ENCODE measurements around the gene P2RX4. TPM values are rescaled to one million over a fixed set of nuclear protein-coding genes. Genes with fewer than 3 reads are reported as not detected.
"Not testable (repeated sequence)": the region's sequence is repeated elsewhere in the genome, so short reads cannot be mapped to it uniquely, and the experiment has no call there.

P2RX4 gene
- total and polyA plus RNA-seq, 9 of the 15 experiments (the other 6 are each of a cell fraction or from before 2014, with no cell fraction given) = 6.6 to 21.5 (median 11.7) TPM

DNA sequence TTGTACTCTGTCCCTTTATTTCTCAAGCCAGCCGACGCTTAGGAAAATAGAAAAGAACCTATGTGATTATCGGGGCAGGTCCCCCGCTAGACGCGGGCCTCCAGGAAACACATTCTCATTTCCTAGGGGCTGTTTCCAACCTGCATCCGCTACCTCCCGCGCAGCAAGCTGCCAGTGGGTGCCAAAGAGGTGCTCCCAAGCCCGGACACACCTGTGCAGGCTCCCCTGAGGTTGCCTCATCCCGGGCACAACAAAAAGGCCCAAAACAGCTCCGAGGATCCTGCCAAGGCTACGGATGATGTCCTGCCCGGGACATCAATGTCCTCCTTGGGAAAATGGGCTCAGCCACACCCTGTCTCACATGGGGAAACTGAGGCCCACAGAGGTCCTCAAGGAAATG lies 71.2 kb downstream of the P2RX4 start:
- in situ Hi-C loops (cut with MboI); POLR2A ChIA-PET; H3K27me3 ChIP-seq (ENCODE audit: control insufficient read depth in 2 of 2, insufficient read depth in 2 of 2, low read length in 2 of 2); H3K4me2 ChIP-seq (ENCODE audit: insufficient read depth, low read length); FAIRE-seq; DNase-seq (ENCODE audit: extremely low read depth in 1 of 4, low spot score in 3 of 4); H2AFZ ChIP-seq (ENCODE audit: low read depth, low read length); H3K4me3 ChIP-seq; H3K9ac ChIP-seq (ENCODE audit: insufficient read depth in 1 of 2, low read depth in 2 of 2, low read length in 2 of 2); H3K9me1 ChIP-seq (ENCODE audit: control insufficient read depth, insufficient read depth, low read length); ATAC-seq; H3K9me3 ChIP-seq (replicated peaks; ENCODE audit: control insufficient read depth, insufficient read depth, low read depth, low read length); H3K36me3 ChIP-seq (ENCODE audit: control insufficient read depth, insufficient read depth, low read length); intact Hi-C loops (cut with micrococcal nuclease); H3K27ac ChIP-seq (ENCODE audit: extremely low read depth, low read depth, low read length); CTCF ChIA-PET (ENCODE audit: low intra/inter-chr PET ratio); BruUV-seq (replicated peaks): not testable (repeated sequence)
- Histone ChIP-seq H3K79me2 (ENCODE audit: control insufficient read depth, insufficient read depth, low read length) (peaks cover 14% of the 10 kb centered on the region; the same call in 2 of the 3 replicates), H3K4me1 (replicated peaks in 1 of 2; ENCODE audit: control insufficient read depth in 2 of 2, insufficient read depth in 2 of 2, low read length in 2 of 2) (peaks cover 13 to 32% of the 10 kb centered on the region in 2 experiments; a peak in 4 of 5 replicates), H4K20me1 (replicated peaks; ENCODE audit: control insufficient read depth, insufficient read depth, low read length) (peaks cover 28% of the 10 kb centered on the region)
- WGBS (ENCODE audit: insufficient coverage, low coverage, missing lambda C conversion rate) = 95% methylated on average over 12 of the region's 14 CpGs

DNA sequence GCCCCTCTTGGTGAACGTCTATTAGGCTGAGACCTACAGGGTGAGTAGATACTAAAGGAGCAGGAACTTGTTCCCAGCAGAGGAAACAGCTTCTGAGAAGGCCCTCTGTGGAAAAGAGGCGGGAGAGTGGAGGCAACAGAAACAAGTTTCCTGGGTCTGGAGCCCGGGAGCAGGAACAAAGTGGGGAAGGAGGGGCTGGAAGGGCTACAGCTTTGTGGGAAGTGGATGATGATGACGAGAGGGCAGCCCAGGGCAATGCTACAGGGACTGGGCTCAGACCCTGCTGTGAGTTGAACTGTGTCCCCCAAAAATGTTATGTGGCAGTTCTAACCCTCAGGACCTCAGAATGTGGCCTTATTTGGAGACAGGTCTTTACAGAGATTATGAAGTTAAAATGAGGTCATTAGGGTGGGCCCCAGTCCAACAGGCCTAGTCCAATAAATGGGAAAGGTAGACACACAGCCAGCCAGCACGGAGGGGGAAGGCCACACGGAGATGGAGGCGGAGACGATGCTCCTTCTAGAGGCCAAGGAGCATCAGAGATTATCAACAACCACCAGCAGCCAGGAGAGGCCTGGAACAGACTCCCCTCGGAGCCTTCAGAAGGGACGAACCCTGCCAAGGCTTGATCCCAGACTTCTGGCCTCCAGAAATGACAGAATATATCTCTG lies 72.3 kb downstream of the P2RX4 start:
- Histone ChIP-seq H3K9me3 (replicated peaks; ENCODE audit: control insufficient read depth, insufficient read depth, low read depth, low read length) (no peaks in the 10 kb centered on the region), H3K9me1 (ENCODE audit: control insufficient read depth, insufficient read depth, low read length) (no peaks in the 10 kb centered on the region), H3K4me1 (replicated peaks in 1 of 2; ENCODE audit: control insufficient read depth in 2 of 2, insufficient read depth in 2 of 2, low read length in 2 of 2) (peaks cover 13 to 32% of the 10 kb centered on the region in 2 experiments; a peak in 4 of 5 replicates), H3K36me3 (ENCODE audit: control insufficient read depth, insufficient read depth, low read length) (0 out of 3 replicates have a peak, but pooled peaks cover 8% of the 10 kb centered on the region), H3K4me3 (no peak overlapping the region), H3K4me2 (ENCODE audit: insufficient read depth, low read length) (no peak overlapping the region), H2AFZ (ENCODE audit: low read depth, low read length) (no peak overlapping the region), H3K27ac (ENCODE audit: extremely low read depth, low read depth, low read length) (no peak overlapping the region), H4K20me1 (replicated peaks; ENCODE audit: control insufficient read depth, insufficient read depth, low read length) (peaks cover 34% of the 10 kb centered on the region), H3K27me3 (ENCODE audit: control insufficient read depth in 2 of 2, insufficient read depth in 2 of 2, low read length in 2 of 2) (no peaks in the 10 kb centered on the region), H3K9ac (ENCODE audit: insufficient read depth in 1 of 2, low read depth in 2 of 2, low read length in 2 of 2) (peak overlapping the region in 1 of 2 experiments; percentile 73; a peak in 1 of 4 replicates), H3K79me2 (ENCODE audit: control insufficient read depth, insufficient read depth, low read length) (peaks cover 9% of the 10 kb centered on the region; the same call in 2 of the 3 replicates)
- intact Hi-C loops (cut with micrococcal nuclease) (no loop called here), in situ Hi-C loops (cut with MboI) (no loop called here)
- no peak for FAIRE-seq
- POLR2A ChIA-PET = interaction anchor here (1.2 kb wide), 1 partner anchor 43 kb away, joined by 6 read pairs; no protein-coding TSS in a partner anchor
- no TSS peak for BruUV-seq (replicated peaks)
- WGBS (ENCODE audit: insufficient coverage, low coverage, missing lambda C conversion rate) = 55% methylated on average over 10 of the region's 10 CpGs
- peak; percentile 11 for ATAC-seq
- DNase-seq (ENCODE audit: extremely low read depth in 1 of 4, low spot score in 3 of 4) = peak in 2 of 4 experiments; percentile 8 to 33
- CTCF ChIA-PET (ENCODE audit: low intra/inter-chr PET ratio) = no interaction called here
- TF ChIP-seq, protein P1, sequence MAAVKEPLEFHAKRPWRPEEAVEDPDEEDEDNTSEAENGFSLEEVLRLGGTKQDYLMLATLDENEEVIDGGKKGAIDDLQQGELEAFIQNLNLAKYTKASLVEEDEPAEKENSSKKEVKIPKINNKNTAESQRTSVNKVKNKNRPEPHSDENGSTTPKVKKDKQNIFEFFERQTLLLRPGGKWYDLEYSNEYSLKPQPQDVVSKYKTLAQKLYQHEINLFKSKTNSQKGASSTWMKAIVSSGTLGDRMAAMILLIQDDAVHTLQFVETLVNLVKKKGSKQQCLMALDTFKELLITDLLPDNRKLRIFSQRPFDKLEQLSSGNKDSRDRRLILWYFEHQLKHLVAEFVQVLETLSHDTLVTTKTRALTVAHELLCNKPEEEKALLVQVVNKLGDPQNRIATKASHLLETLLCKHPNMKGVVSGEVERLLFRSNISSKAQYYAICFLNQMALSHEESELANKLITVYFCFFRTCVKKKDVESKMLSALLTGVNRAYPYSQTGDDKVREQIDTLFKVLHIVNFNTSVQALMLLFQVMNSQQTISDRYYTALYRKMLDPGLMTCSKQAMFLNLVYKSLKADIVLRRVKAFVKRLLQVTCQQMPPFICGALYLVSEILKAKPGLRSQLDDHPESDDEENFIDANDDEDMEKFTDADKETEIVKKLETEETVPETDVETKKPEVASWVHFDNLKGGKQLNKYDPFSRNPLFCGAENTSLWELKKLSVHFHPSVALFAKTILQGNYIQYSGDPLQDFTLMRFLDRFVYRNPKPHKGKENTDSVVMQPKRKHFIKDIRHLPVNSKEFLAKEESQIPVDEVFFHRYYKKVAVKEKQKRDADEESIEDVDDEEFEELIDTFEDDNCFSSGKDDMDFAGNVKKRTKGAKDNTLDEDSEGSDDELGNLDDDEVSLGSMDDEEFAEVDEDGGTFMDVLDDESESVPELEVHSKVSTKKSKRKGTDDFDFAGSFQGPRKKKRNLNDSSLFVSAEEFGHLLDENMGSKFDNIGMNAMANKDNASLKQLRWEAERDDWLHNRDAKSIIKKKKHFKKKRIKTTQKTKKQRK (IDR thresholded peaks at IDR 0.05; ENCODE audit: borderline replicate concordance, low read depth, low read length) = no peak
- no peak for TF ChIP-seq SRSF1 (IDR thresholded peaks at IDR 0.05; ENCODE audit: low read depth, low read length)
- no peak for TF ChIP-seq TCF7L2 (IDR thresholded peaks at IDR 0.05; ENCODE audit: low read depth, low read length)
- TF ChIP-seq CBX1 (IDR thresholded peaks at IDR 0.05; ENCODE audit: low read depth) = no peak
- no peak for TF ChIP-seq SIX5 (IDR thresholded peaks at IDR 0.05; ENCODE audit: borderline replicate concordance in 1 of 2, insufficient read depth in 1 of 2, low read depth in 1 of 2, low read length in 2 of 2)
- TF ChIP-seq BRD4 (IDR thresholded peaks at IDR 0.05) = no peak
- TF ChIP-seq ZNF436 (CRISPR knock-in tag; IDR thresholded peaks at IDR 0.05) = no peak
- no peak for TF ChIP-seq U2AF2 (optimal IDR thresholded peaks at IDR 0.05; ENCODE audit: low read depth, low read length)
- TF ChIP-seq ZNF644 (tag; IDR thresholded peaks at IDR 0.05; ENCODE audit: low read depth) = no peak
- TF ChIP-seq NR2F6 (CRISPR knock-in tag; IDR thresholded peaks at IDR 0.05) = no peak
